LoVo (cell line): ENCODE measurements around the gene MYCL.
"Not testable (repeated sequence)": the region's sequence is repeated elsewhere in the genome, so short reads cannot be mapped to it uniquely, and the experiment has no call there.

Experiments used
- DNase-seq: peaks from one replicate; pipeline ENCODE4 v3.0.0-alpha.2; 2016; ENCODE audit warnings: low spot score

The MYCL gene

GRCh38 chr1:39890273-39890672 lies 11.4 kb downstream of the MYCL start:
- no peak for DNase-seq

DNA sequence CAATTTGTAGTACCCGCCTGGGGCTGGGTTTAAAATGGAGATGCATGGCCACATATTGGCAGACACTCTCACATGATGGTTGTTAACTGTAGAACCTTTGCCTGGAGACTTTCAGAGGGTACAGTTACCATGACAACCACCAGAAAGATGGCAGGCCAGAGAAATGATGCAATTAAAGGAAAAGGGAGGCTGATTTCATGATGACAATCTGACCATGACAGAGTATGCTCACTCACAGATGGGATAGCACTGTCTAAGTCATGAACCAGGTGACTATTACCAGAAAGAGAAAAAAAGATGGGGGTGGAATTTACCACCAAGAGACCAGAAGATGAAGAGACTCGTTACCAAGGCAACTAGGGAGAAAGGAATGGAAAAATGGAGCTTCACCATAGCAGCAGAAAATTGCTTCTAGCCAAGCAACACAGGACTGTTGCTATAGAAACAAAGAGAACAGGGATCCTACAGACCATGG lies 14.9 kb downstream of the MYCL start:
- DNase-seq, result no peak

DNA sequence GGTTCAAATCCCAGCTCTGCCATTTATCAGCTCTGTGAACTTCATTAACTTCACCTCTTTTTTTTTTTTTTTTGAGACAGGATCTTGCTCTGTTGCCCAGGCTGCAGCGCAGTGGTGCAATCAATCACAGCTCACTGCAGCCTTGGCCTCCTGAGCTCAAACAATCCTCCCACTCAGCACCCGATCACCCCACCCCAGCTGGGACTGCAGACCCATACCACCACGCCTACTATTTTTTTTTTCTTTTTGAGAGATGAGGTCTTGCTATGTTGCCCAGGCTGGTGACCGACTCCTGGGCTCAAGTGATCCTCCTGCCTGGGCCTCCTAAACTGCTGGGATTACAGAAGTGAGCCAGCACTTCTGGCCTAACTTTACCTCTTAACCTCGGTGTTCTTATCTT lies 16.2 kb downstream of the MYCL start:
- DNase-seq, result no peak

- no peak for DNase-seq
Measured at GRCh38 chr1:39882152-39882551, 19.6 kb downstream of the MYCL start.

GRCh38 chr1:39877980-39878956 lies 23.4 kb downstream of the MYCL start:
- no peak for DNase-seq

DNA sequence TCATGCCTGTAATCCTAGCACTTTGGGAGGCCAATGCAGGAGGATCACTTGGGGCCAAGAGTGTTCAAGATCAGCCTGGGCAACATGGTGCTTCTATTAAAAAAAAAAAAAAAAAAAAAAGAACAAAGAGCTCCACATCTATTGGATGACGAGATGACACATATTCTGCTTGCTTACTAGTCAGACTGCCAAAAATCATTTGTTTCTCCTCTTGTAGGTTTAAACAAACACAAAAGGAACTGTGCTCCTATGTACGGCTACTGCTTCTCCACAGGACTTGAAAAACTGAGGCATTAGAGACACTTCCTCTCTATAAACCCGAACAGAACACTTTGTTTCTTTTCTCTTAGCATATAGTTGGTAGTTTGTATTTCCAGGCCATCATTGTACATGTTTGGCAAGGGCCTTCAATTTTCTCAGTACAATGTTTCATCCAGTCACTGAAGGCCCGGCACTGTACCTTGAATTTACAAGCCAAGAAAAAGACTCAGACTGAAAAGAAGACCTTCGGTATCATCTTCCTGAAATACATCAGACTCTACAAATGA lies 24.4 kb downstream of the MYCL start:
- DNase-seq, result no peak

GRCh38 chr1:39876144-39876543 lies 25.6 kb downstream of the MYCL start:
- DNase-seq, result no peak

GRCh38 chr1:39872698-39873097 lies 29.0 kb downstream of the MYCL start:
- no peak for DNase-seq

- no peak for DNase-seq
Measured at GRCh38 chr1:39871796-39872195, 29.9 kb downstream of the MYCL start.

DNA sequence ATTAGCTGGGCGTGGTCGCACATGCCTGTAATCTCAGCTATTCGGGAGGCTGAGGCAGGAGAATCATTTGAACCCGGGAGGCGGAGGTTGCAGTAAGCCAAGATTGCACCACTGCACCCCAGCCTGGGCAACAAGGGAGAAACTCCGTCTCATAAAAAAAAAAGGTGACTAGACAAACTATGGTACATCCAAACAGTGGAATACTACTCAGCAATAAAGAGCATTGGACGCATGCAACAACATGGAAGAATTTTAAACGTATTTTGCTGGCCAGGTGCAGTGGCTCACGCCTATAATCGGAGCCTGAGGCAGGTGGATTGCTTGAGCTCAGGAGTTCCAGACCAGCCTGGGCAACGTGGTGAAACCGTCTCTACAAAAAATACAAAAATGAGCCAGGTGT lies 30.7 kb downstream of the MYCL start:
- DNase-seq, result not testable (repeated sequence)

- DNase-seq, result not testable (repeated sequence)
Measured at GRCh38 chr1:39869538-39870112, 32.1 kb downstream of the MYCL start.

DNA sequence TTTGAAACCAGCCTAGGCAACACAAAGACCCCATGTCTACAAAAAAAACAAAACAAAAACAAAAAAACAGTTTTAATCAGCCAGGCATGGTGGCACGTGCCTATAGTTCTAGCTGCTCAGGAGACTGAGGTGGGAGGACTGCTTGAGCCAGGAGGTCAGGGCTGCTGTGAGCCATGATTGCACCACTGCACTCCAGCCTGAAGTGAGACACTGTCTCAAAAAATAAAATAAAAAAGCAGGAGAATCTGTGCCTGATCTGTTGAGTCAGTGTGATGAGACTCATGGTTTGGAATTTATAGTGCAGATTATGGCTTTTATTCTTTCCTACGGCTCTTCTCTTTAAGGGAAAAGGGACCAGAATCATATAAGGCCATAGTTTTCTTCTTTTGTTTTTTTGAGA lies 35.0 kb downstream of the MYCL start:
- DNase-seq, result no peak

- DNase-seq, result no peak
Measured at GRCh38 chr1:39865762-39866161, 36.0 kb downstream of the MYCL start.

- no peak for DNase-seq
Measured at GRCh38 chr1:39863177-39863576, 38.5 kb downstream of the MYCL start.

DNA sequence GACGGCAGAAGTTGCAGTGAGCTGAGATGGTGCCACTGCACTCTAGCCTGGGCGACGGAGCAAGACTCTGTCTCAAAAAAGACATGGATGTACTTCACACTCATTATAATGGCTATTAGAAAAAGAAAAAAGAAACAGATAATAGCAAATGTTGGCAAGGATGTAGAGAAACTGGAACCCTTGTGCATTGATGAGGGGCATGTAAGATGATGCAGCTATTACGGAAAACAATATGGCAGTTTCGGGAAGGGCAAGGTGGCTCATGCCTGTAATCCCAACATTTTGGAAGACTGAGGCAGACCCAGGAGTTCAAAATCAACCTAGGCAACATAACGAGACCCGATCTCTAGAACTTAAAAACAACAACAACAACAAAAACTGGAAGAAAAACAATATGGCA lies 40.7 kb downstream of the MYCL start:
- no peak for DNase-seq

- no peak for DNase-seq
Measured at GRCh38 chr1:39859859-39860812, 41.6 kb downstream of the MYCL start.

- no peak for DNase-seq
Measured at GRCh38 chr1:39858315-39858714, 43.4 kb downstream of the MYCL start.

DNA sequence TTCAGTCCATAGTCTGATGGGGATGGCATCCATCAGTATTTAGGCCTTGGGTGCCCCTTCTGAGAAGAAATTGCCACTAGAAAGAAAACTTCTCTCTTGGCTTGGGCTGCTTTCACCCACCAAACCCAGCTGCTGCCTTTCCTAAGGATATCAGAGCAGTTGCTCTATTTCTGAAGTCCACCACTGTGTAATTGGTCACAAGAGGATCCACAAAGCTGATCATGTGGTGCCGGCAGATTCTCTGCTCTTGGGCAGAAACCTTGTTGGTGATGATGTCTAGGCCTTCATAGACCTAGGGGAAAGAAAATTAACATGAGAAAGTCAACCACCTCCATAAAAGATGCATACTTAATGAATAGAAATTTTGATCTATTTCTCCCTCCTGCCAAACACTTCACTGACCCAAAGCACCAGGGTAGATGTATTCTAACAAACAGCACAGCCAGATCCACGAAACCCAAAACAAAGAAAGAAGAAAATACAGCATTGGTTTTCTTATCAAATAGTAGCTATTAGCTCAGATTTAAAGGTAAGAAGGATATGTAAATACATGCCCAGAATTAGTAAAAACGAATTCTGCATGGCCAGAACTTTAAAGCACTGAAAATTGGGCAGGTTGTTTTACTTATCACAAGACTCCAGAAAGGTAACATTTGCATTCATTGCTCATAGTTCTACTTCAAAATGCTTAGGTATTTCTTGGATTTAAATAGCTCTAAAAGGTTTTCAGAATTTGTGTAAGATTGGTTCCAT lies 44.4 kb downstream of the MYCL start:
- no peak for DNase-seq

DNA sequence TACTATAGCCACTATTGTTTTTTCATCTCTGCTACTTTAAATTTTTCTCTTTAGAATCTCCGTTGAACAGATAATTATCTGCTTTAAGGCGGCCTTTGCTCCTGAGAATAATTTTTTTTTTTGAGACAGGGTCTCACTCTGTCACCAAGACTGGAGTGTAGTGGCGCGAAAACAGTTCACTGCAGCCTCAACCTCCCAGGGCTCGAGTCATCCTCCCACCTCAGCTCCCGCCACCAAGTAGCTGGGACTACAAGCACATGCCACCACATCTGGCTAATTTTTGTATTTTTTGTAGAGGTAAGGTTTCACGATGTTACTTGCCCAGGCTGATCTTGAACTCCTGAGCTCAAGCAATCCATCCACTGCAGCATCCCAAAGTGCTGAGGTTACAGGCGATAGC lies 47.0 kb downstream of the MYCL start:
- DNase-seq, result no peak

DNA sequence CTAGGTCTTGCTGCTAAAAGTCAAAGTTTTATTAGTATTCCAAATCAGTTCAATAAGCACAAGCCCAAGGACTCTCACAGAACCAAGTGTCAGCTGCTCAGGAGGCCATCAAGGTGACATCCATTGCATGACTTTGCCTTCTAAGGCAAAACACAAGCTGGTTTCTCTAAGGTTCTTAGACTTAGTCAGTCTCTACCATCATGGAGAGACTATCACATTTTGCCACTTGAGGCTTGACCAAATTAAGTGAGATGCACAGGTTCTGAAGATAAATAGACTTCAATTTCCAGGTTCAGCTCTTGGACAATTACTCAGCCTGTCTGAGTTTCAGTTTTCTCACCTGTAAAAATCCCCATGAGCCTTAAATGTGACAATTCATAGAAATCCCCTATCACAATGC lies 47.4 kb downstream of the MYCL start:
- no peak for DNase-seq

- no peak for DNase-seq
Measured at GRCh38 chr1:39852876-39853275, 48.8 kb downstream of the MYCL start.
